Transverse colon (tissue), 4 donors: Measurements from ENCODE around the gene DLAT.

Source experiments
- CTCF ChIP-seq, 5 experiments: fragments of 200-600 bp in 3 of 5; fragments of 450-650 bp in 2 of 5; sonication (generic) in 3 of 5; IDR thresholded peaks; 1 replicate in 2 of 5; 2 replicates in 3 of 5; pipeline ENCODE4 v1.5.1; 2016 to 2017; ENCODE audit warnings: antibody characterized with exemption in 5 of 5, inconsistent platforms in 3 of 5, mild to moderate bottlenecking in 2 of 5, moderate library complexity in 1 of 5
- EP300 ChIP-seq: sonication (generic); formaldehyde crosslinking; IDR thresholded peaks from one replicate; pipeline ENCODE4 v1.6.1; 2017; ENCODE audit warnings: antibody characterized with exemption, low read depth
- POLR2A ChIP-seq: fragments of 450-650 bp; IDR thresholded peaks from one replicate; pipeline ENCODE4 v1.6.1; 2016; ENCODE audit warnings: antibody characterized with exemption, mild to moderate bottlenecking, moderate library complexity
- POLR2AphosphoS5 ChIP-seq, 3 donors: sonication (generic); formaldehyde crosslinking; IDR thresholded peaks; one replicate each; pipeline ENCODE4 v1.6.1; 2016; ENCODE audit warnings: antibody characterized with exemption in 3 of 3

GRCh38 chr11:112085822-112086421 lies 60.7 kb downstream of the DLAT start:
- TF ChIP-seq EP300, result no peak
- TF ChIP-seq POLR2A, result no peak
- TF ChIP-seq CTCF (IDR thresholded peaks at IDR 0.05), result no peak
- TF ChIP-seq POLR2AphosphoS5 (IDR thresholded peaks at IDR 0.05), result no peak
